HCT116 (cell line): ENCODE measurements around the gene SCN10A. TPM values are rescaled to one million over a fixed set of nuclear protein-coding genes. Genes with fewer than 3 reads are reported as not detected.

Experiments
- ATAC-seq: fragments of 200-7000 bp; cut with Tn5 transposase; 2 replicates; pipeline ENCODE4 v1.9.1; 2020; ENCODE audit warnings: mild to moderate bottlenecking, moderate library complexity
- BruUV-seq: library from RNA; stranded (reverse); fragments of 400-500 nt; replicated peaks from 2 replicates; lab custom pipeline; 2021; lab: Mats Ljungman, UMichigan
- CTCF ChIA-PET: fragments of 300-600 bp; sonication (Branson Sonifier 250); formaldehyde crosslinking; loops from one replicate; lab custom pipeline; 2021; ENCODE audit warnings: antibody characterized with exemption; lab: Charles Lee
- POLR2A ChIA-PET: fragments of 300-600, 350-600 bp; sonication (Branson Sonifier 250); formaldehyde crosslinking; loops from one replicate; lab custom pipeline; 2021; ENCODE audit warnings: antibody characterized with exemption; lab: Charles Lee
- RAD21 ChIA-PET, 2 experiments: fragments of 300-600 bp; sonication (Branson Sonifier 250); formaldehyde crosslinking; loops; one replicate each; lab custom pipeline; 2023; ENCODE audit warnings: low total read pairs in 2 of 2; ENCODE audit not compliant: uncharacterized antibody in 2 of 2, unreplicated experiment in 2 of 2, low non-redundant PET in 1 of 2; lab: Charles Lee
- DNase-seq: peaks from one replicate; pipeline ENCODE4 v3.0.0-alpha.2; 2010; ENCODE audit warnings: low read depth, low spot score
- H2AFZ ChIP-seq: fragments of 200-600 bp; shearing (Covaris generic), sonication (generic); 2 replicates; pipeline ENCODE4 v1.6.1; 2017; ENCODE audit warnings: low read depth, mixed run types, mixed read lengths, antibody characterized with exemption, low read length; ENCODE audit not compliant: poor library complexity, severe bottlenecking
- H3K27ac ChIP-seq: 2 replicates; pipeline ENCODE4 v1.5.1; 2012; ENCODE audit warnings: low read depth, low read length
- H3K27me3 ChIP-seq: fragments of 200-600 bp; sonication (generic); 2 replicates; pipeline ENCODE4 v1.6.1; 2016; ENCODE audit warnings: mixed run types, low read length, mixed read lengths; ENCODE audit not compliant: insufficient read depth
- H3K36me3 ChIP-seq, 2 experiments: fragments of 200-500 bp in 1 of 2; fragments of 200-600 bp in 1 of 2; sonication (Bioruptor generic) in 1 of 2; sonication (generic) in 1 of 2; 2 replicates each; pipeline versions ENCODE4 v1.5.1 to v1.6.1; 2014 to 2016; ENCODE audit warnings: low read length in 2 of 2, inconsistent platforms in 1 of 2, mixed read lengths in 1 of 2, mixed run types in 1 of 2; ENCODE audit not compliant: insufficient read depth in 2 of 2, control insufficient read depth in 1 of 2
- H3K4me1 ChIP-seq, 2 experiments: fragments of 200-600 bp in 1 of 2; sonication (generic) in 1 of 2; 2 replicates each; pipeline versions ENCODE4 v1.5.1 to v1.6.1; 2012 to 2017; ENCODE audit warnings: low read length in 2 of 2, inconsistent platforms in 1 of 2, mild to moderate bottlenecking in 1 of 2, mixed read lengths in 1 of 2, mixed run types in 1 of 2, moderate library complexity in 1 of 2; ENCODE audit not compliant: insufficient read depth in 2 of 2, control insufficient read depth in 1 of 2
- H3K4me2 ChIP-seq: fragments of 200-600 bp; sonication (generic); 2 replicates; pipeline ENCODE4 v1.6.1; 2017; ENCODE audit warnings: mixed run types, low read length, mixed read lengths
- H3K4me3 ChIP-seq, 2 experiments: fragments of 200-600 bp in 1 of 2; sonication (generic) in 1 of 2; replicated peaks in 1 of 2; 2 replicates each; pipeline ENCODE4 v1.5.1; 2011 to 2016; ENCODE audit warnings: low read length in 2 of 2, control low read depth in 1 of 2, low read depth in 1 of 2, mild to moderate bottlenecking in 1 of 2, mixed read lengths in 1 of 2, mixed run types in 1 of 2
- H3K79me2 ChIP-seq: fragments of 200-600 bp; sonication (generic); 2 replicates; pipeline ENCODE4 v1.6.1; 2017; ENCODE audit warnings: mild to moderate bottlenecking, mixed run types, low read length, moderate library complexity, mixed read lengths; ENCODE audit not compliant: insufficient read depth
- H3K9ac ChIP-seq: fragments of 200-600 bp; sonication (generic); 2 replicates; pipeline ENCODE4 v1.6.1; 2016; ENCODE audit warnings: low read length, mixed read lengths
- H3K9me2 ChIP-seq: fragments of 200-600 bp; sonication (generic), shearing (Covaris generic); 2 replicates; pipeline ENCODE4 v1.6.1; 2017; ENCODE audit warnings: mixed run types, mild to moderate bottlenecking, moderate library complexity; ENCODE audit not compliant: insufficient read depth
- H3K9me3 ChIP-seq, 2 experiments: fragments of 200-500 bp in 1 of 2; fragments of 200-600 bp in 1 of 2; sonication (Bioruptor generic) in 1 of 2; sonication (generic) in 1 of 2; 2 replicates each; pipeline ENCODE4 v1.6.1; 2014 to 2017; ENCODE audit warnings: low read length in 2 of 2, mixed read lengths in 2 of 2, inconsistent platforms in 1 of 2, low read depth in 1 of 2, mild to moderate bottlenecking in 1 of 2, mixed run types in 1 of 2, moderate library complexity in 1 of 2; ENCODE audit not compliant: control insufficient read depth in 1 of 2, insufficient read depth in 1 of 2
- H4K20me1 ChIP-seq: fragments of 200-600 bp; sonication (generic), shearing (Covaris generic); 2 replicates; pipeline ENCODE4 v1.6.1; 2017; ENCODE audit warnings: mixed run types, mild to moderate bottlenecking, moderate library complexity; ENCODE audit not compliant: insufficient read depth
- CEBPB ChIP-seq: IDR thresholded peaks from 2 replicates; pipeline ENCODE4 v1.6.1; 2012; ENCODE audit warnings: low read depth
- CTCF ChIP-seq, 3 experiments: fragments of 200-600 bp in 1 of 3; sonication (generic) in 1 of 3; IDR thresholded peaks in 2 of 3; conservative IDR thresholded peaks in 1 of 3; 2 replicates each; pipeline ENCODE4 v1.5.1; 2012 to 2017; ENCODE audit warnings: low read depth in 2 of 3, low read length in 2 of 3, antibody characterized with exemption in 1 of 3, borderline replicate concordance in 1 of 3, control low read depth in 1 of 3, mild to moderate bottlenecking in 1 of 3, mixed read lengths in 1 of 3, mixed run types in 1 of 3, moderate library complexity in 1 of 3; ENCODE audit not compliant: insufficient read depth in 1 of 3
- ELF1 ChIP-seq: IDR thresholded peaks from 2 replicates; pipeline ENCODE4 v1.6.1; 2012; ENCODE audit warnings: low read depth, borderline replicate concordance
- EZH2 ChIP-seq: fragments of 200-600 bp; sonication (generic); IDR thresholded peaks from 2 replicates; pipeline ENCODE4 v1.6.1; 2017; ENCODE audit warnings: antibody characterized with exemption, mixed run types
- EZH2phosphoT487 ChIP-seq: fragments of 200-600 bp; IDR thresholded peaks from 2 replicates; pipeline ENCODE4 v1.6.1; 2018; ENCODE audit warnings: antibody characterized with exemption, borderline replicate concordance
- FOSL1 ChIP-seq: IDR thresholded peaks from 2 replicates; pipeline ENCODE4 v1.6.1; 2012; ENCODE audit warnings: low read depth
- JUND ChIP-seq: IDR thresholded peaks from 2 replicates; pipeline ENCODE4 v1.6.1; 2012
- MAX ChIP-seq: IDR thresholded peaks from 2 replicates; pipeline ENCODE4 v1.6.1; 2012
- POLR2A ChIP-seq: IDR thresholded peaks from 2 replicates; pipeline ENCODE4 v1.7.0; 2011; ENCODE audit warnings: borderline replicate concordance; ENCODE audit not compliant: insufficient read depth, insufficient read length; ENCODE audit errors: extremely low read depth
- RAD21 ChIP-seq: IDR thresholded peaks from 2 replicates; pipeline ENCODE4 v1.6.1; 2012; ENCODE audit warnings: low read depth, mild to moderate bottlenecking
- REST ChIP-seq: IDR thresholded peaks from 2 replicates; pipeline ENCODE4 v1.6.1; 2012; ENCODE audit warnings: low read depth
- SIN3A ChIP-seq: IDR thresholded peaks from 2 replicates; pipeline ENCODE4 v1.6.1; 2012; ENCODE audit warnings: low read depth
- intact Hi-C: fragments of 100-400 bp; cut with micrococcal nuclease; formaldehyde crosslinking; loops from 2 replicates; pipeline ENCODE4 v1.10.0; 2022
- total RNA-seq: library from RNA; stranded (reverse); gene quantifications from one replicate; pipeline ENCODE4 v1.2.1, GENCODE V29; 2021; ENCODE audit not compliant: unreplicated experiment

SCN10A gene
- total RNA-seq, 1 experiment from 2014 or later, result not detected

GRCh38 chr3:38721207-38721772 is 94.7 kb downstream of the SCN10A start:
- CTCF ChIA-PET, result no interaction called here
- no peak for ATAC-seq
- no peaks in the 10 kb centered on the region for H3K9me2 ChIP-seq
- no peaks in the 10 kb centered on the region for H3K79me2 ChIP-seq
- RAD21 ChIA-PET, result no interaction called here
- no peaks in the 10 kb centered on the region for H4K20me1 ChIP-seq
- H3K27ac ChIP-seq, result no peak overlapping the region
- no peak overlapping the region for H3K9ac ChIP-seq
- TF ChIP-seq RAD21 (no peak), ELF1 (no peak)
- H2AFZ ChIP-seq, result no peak overlapping the region
- H3K4me2 ChIP-seq, result no peak overlapping the region
- POLR2A ChIA-PET, result no interaction called here
- H3K4me3 ChIP-seq, result no peak overlapping the region
- H3K9me3 ChIP-seq, result no peaks in the 10 kb centered on the region
- no peaks in the 10 kb centered on the region; a peak in 1 of 4 replicates for H3K4me1 ChIP-seq
- intact Hi-C loops, result no loop called here
- no TSS peak for BruUV-seq
- H3K27me3 ChIP-seq, result peaks cover 52% of the 10 kb centered on the region
- no peaks in the 10 kb centered on the region for H3K36me3 ChIP-seq
- no peak for DNase-seq

GRCh38 chr3:38720465-38720864 is 95.6 kb downstream of the SCN10A start:
- TF ChIP-seq RAD21, result no peak
- TF ChIP-seq JUND, result no peak
- TF ChIP-seq POLR2A, result no peak
- no peak for TF ChIP-seq EZH2phosphoT487
- TF ChIP-seq REST, result no peak
- TF ChIP-seq FOSL1, result no peak
- no peak for TF ChIP-seq EZH2
- no peak for TF ChIP-seq SIN3A
- TF ChIP-seq CEBPB, result no peak
- TF ChIP-seq ELF1, result no peak
- no peak for TF ChIP-seq MAX
- no peak for TF ChIP-seq CTCF (IDR thresholded peaks at IDR 0.05 in 2 of 3, conservative IDR thresholded peaks at IDR 0.05 in 1 of 3; ENCODE audit: borderline replicate concordance in 1 of 3, insufficient read depth in 1 of 3, low read depth in 2 of 3, low read length in 2 of 3)
- TF ChIP-seq, all 23 proteins: peak for 0
- Histone ChIP-seq H2AFZ (no peak overlapping the region), H3K4me1 (no peaks in the 10 kb centered on the region; a peak in 1 of 4 replicates), H3K9me3 (no peaks in the 10 kb centered on the region), H3K27ac (no peak overlapping the region), H3K4me2 (no peak overlapping the region), H3K36me3 (no peaks in the 10 kb centered on the region), H3K27me3 (peaks cover 50% of the 10 kb centered on the region), H3K4me3 (no peak overlapping the region), H3K79me2 (no peaks in the 10 kb centered on the region), H3K9ac (no peak overlapping the region), H4K20me1 (no peaks in the 10 kb centered on the region), H3K9me2 (no peaks in the 10 kb centered on the region)
- ChIA-PET POLR2A (no interaction called here), RAD21 (no interaction called here), CTCF (no interaction called here)
- BruUV-seq, result no TSS peak
- ATAC-seq, result no peak
- DNase-seq, result no peak
- intact Hi-C loops, result no loop called here
